HG03575 (cell line): ENCODE results near the gene FDXR.
A peak's percentile ranks its signal among the peaks of the same experiment; 100 is the strongest.
"Not testable (repeated sequence)": the region's sequence is repeated elsewhere in the genome, so short reads cannot be mapped to it uniquely, and the experiment has no call there.

ENCODE experiments used
- ATAC-seq: cut with Tn5 transposase; IDR thresholded peaks from one replicate; pipeline ENCODE4 v1.9.1; 2021; ENCODE audit not compliant: unreplicated experiment, insufficient number of reproducible peaks, low FRiP score; ENCODE audit errors: extremely low read depth

Gene FDXR

DNA sequence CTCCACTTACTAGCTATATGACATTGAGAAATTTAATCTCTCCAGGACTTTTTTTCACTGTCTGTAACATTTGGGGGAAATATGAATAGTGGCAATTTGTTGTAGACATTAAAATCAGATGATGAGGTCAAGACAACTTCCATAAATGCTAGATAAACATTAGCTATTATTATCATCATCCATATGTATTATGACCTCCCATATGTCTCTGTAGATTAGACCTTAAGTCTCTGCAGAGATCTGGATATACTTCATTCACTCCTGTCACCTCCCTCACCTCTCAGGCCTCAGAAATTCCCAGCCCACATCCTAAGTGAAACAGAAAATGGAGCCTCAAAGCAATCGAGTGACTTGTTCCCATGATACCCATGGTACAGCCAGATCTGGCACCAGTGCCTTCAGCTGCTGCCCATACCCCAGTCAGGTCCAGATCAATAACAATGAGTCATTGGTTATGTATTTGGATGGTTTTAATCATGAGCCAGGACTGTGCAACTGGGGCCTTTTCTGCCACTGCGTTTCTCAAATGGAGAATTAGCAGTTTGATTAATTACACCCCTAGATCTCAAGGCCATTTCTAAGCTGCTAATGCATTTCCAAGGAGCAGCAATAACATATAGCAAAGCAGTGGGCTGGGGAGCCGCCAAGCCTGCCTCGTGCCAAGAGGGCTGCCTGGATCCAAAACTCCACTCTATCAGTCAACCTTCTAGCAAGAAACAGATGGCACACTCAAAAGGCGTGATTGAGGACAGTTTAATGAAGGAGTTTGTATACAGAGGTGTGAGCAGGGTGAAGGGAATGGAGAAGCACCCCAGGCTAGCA lies 2.6 kb upstream of the FDXR start:
- ATAC-seq: no peak

DNA sequence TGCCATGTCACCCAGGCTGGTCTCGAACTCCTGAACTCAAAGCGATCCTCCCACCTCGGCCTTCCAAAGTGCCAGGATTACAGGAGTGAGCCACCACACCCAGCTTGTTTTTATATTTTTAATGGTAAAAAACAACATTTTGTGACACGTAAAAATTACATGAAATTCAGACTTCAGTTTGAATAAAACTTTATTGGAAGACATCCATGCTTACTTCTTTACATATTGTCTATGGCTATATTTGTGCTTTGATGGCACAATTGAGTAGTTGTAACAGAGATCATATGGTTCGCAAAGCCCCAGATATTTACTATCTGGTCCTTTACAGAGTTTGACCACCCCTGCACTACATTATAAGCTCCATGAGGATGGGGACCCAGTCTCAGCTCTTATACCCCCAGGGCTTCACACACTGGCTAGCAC lies 1.8 kb upstream of the FDXR start:
- no peak for ATAC-seq

DNA sequence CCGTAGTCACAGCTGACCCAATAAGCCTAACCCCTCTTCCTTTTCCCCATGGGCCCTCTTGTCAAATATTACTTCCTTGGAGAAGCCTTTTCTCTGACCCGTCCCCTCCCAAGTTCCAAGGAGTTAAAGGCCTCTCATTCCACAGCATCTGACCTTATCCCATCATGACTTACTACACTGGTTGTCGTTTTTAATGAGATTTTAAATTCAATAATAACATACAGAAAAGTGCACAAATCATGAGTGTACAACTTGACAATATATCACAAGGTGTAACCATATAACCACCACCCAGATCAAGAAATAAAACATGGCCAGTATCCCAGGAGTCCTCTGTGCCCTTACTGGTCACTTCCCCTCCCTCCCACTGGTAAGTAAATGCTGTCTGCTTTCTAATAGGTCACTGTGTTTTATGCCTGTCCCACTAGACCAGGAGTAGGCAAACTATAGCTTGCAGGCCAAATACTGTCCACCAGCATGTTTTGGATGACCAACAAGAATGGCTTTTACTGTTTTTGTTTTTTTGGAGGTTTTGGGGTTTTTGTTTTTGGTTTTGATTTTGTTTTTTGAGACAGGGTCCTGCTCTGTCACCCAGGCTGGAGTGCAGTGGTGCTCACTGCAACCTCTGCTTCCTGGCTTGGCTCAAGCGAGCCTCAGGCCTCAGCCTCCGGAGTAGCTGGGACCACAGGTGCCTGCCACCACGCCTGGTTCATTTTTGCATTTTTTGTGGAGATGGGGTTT lies 1.2 kb upstream of the FDXR start:
- no peak for ATAC-seq

DNA sequence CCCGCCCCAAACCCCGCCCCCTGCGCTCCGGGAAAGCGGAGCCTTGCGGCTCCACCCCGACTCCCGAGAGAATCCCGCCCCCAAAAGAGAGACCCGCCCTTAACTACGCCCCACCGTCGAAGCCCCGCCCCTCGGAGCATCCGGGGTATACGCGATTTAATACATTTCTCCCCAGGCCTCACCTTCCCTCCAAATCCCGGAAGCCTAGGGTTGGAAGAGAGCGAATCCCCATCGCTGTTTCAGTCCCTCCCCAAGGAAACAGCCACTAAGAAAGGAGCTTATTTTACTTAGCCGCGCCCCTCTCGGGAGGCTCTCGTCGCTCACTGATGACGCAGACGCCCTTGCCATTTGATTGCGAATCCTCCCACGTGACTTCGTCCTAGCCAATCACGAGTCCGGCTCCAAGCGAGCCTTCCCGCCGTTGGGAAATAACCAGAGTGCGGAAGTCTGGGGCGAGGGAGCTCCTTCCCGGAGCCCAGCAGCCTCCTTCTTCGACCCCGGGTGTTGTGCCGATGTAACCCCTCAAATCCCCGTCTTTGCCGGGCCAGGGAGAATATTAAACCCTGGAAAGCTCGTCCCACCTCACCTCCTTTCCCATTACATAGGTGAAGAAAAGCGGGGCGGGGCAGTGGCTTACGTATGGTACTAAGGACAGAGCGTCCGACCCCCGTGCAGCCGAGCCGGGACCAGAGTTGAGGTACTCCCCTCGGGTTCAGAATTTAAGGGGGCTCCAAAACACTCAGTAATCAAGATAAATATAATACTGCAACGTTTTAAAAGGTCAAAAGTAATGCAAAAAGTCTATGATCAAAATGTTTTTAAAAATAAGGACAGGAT lies 461 bp upstream of the FDXR start:
- ATAC-seq: peak; percentile 53

DNA sequence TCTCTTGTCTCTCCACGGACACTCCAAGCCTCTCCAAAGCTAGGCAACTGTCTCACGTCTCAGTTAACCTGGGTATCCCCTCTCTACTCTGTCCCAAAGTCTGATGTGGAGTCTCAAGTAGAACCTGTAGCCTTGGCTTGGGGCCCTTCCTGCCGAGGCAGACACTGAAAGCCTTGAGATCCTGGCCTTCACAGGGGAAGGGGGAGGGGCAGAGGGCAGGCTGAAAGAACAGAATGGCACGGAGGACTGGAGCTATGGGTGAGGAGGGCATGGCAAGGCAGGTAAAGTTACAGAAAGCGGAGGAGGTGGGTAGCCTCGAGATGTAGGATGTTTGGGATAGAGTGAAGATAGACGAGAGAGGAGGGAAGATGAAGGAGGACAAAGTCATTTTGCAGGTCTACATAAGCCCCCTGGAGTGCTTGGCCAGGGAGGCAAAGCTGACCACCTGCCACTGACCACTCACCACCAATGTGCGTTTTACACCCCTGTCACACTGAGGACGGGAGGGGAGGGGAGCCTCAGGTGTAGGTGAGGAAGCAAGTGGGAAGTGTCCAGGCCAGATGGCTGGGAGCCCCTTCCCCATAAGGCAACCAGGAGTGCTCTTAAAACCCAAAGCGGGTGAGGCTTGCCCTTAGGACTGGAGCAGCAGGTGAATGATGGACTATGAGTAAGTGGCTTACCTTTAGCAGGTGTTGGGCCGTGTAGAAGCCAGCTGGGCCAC lies 1.3 kb downstream of the FDXR start:
- ATAC-seq: no peak

DNA sequence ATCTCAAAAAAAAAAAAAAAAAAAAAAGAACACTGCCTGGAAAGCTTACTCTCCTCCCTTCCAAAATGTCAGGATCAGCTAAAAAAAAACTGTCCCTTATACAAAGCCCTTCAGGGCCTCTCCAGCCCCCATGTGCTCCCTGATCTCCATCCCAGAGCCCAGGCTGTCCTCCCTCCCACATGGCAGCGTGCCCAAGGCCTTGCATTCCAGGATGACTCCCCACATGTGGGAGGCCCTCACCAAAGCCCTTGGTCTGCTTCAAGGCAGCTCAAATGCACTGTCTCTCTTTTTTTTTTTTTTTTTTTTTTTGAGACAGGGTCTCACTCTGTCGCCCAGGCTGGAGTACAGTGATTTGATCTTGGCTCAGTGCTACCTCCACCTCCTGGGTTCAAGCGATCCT lies 2.3 kb downstream of the FDXR start:
- ATAC-seq: no peak

DNA sequence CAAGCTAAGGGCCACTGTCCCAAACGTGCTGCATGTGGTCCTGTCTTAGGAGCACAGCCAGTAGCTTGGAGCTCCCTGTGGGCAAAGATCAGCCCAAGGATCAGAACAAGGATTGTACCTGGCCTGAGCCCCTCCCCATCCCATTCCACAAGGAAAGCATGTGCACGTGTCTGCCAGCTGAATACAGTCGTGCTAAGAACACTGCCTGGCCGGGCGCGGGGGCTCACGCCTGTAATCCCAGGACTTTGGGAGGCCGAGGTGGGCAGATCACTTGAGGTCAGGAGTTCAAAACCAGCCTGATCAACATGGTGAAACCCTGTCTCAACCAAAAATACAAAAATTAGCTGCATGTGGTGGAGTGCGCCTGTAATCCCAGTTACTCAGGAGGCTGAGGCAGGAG lies 2.8 kb downstream of the FDXR start:
- ATAC-seq: not testable (repeated sequence)

DNA sequence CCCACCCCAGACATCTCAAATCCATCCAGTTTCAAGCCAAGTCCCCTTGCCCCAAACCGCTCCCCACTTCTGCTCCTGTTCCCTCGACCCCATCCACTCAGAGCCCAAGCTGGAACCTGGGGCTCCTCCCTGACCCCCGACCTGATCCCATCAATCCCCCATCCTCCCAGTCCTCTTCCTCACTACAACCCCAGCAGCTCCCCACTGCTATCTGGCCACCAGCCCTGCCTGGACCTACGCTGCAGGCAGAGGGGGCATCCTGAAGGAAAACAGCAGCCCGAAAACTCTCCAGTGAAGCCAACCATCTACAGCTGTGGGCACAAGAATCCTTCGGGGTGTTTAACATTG lies 3.9 kb downstream of the FDXR start:
- ATAC-seq: no peak

DNA sequence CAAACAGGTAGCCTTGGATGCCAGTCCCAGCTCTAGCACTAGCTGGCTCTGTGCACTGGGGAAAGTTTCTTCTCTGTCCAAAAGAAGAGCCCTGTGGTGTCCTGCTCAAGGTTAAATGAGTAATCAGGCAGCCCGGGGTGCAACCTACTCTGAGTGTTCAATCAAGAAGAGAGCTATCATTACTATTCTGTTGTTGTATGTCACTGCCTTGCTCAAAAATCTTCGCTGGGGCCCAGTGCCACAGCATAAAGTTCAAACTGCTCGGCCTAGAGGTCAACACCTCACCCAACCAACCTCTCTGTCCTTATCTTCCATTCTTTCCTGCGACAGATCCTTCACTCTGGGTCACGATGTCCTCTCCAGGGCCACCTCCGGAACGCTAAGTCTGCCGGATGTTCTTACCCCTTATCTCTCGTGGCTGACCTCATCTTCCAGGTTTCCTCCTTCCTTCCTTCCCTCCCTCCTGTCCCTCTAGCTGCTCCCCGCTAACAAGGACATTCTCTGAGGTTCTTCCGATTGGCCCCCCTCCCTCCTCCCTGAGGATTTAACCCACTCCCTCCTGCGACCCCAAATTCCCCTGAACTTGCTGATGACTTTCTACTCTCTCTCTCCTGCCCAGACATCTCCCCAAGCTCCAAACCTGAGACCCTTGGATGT lies 4.4 kb downstream of the FDXR start:
- ATAC-seq: no peak

DNA sequence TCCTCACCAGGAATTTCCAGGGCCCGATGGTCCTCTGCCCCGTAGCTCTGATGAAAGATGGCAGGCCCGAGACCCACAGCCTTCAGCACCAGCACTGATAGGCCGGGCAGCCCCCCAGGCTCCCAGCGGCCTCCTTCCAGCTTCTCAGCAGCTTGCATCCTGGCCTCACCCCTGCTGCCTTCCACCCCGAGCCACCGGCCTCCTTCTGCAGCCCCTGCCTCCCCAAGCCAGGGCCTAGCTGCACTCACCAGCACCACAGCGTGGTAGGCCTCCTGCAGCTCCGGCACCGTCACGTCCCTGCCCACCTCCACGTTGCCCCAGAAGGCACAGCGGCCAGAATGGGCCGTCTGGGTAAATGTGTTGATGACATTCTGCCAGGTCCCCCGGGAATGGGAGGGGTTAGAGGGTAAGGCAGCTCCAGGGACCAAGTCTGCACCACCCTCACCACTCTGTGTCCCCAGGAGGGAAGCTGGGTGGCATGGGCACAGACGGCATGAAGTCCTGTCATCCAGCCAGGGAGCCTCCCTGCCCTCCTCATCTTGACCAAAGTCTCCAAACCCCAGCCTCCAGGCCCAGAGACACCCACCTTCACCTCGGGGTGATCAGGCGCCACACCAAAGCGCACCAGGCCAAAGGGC lies 6.5 kb downstream of the FDXR start:
- ATAC-seq: no peak

DNA sequence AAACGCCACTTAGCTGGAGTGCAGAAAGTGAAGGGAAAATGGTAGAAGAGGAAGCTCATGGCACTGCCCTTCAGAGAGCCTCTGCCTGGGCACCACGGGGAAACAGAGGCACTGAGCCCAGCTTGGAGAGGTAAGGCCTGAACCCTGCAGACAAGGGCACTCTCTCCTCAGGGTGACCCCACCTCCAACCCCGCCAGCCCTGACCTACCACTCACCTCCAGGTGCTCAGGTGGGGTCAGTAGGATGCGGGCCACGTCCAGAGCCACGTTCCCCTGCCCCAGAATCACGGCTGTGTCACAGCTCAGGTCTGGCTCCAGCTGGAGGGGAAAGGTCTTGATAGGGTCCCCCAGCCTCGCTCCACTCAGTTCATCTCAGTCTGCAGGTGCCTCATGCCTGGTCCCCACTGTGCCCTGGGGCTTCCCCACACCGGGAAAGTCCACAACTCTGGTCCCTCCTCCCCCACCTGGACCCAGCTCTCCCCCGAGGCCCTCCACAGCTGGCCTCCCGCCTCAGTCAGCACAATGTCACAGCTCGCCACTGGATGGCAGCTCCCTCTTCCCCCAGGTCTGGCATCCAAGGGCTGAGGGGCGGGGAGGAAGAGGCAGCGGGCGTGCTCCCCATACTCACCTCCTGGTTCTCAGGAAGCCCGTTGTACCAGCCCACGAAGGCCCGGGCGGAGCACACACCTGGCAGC lies 7.1 kb downstream of the FDXR start:
- ATAC-seq: no peak

DNA sequence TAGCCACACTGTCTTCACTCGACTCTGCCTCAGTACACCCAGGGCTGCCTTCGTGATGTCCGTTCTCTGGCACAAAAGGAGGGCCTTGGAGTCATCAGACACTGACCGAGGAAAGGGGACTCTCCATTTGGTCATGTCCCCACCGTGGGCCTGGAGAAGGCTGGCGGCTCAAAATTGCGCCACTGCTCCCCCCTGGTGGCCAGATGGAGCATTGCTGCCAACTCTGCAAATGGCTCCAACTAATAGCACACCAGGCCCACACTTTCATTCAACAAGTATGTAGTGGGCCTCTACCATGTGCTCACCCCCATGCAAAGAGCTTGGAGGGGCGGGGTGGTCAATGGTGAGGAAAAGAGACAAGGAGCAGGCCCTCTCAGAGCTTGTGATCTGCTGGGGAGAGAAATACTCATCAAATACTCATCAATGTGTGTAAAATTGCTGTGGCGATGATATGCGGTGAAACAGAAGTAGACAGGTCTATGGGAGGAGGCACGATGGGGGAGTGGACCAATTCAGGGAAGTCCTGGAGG lies 7.9 kb downstream of the FDXR start:
- no peak for ATAC-seq

DNA sequence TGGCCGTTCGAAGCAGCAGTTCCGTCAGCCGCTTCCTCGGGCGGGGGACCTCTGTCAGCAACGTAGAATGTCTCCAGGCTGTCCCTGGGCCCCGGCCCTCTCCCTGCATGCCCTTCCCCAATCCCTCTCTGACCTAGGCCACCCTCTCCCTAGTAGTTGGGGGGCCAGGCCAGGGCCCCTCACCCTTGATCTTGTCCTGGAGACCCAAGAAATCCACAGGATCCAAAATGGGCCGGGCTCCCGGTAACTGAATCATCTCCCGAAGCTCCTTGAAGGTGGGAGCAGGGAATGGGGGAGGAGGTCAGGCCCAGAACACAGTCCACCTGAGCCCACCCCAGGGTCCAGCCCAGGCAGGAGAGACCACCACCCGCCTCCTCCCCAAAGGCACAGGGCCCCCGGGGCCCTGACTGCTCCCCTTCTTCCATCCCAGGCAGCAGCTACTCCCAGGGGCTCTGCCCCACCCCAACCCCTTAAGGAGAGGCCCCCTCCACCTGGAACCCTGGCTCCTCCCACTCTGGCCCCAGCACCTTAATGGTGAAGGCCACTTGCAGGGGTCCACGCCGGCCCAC lies 8.4 kb downstream of the FDXR start:
- no peak for ATAC-seq

DNA sequence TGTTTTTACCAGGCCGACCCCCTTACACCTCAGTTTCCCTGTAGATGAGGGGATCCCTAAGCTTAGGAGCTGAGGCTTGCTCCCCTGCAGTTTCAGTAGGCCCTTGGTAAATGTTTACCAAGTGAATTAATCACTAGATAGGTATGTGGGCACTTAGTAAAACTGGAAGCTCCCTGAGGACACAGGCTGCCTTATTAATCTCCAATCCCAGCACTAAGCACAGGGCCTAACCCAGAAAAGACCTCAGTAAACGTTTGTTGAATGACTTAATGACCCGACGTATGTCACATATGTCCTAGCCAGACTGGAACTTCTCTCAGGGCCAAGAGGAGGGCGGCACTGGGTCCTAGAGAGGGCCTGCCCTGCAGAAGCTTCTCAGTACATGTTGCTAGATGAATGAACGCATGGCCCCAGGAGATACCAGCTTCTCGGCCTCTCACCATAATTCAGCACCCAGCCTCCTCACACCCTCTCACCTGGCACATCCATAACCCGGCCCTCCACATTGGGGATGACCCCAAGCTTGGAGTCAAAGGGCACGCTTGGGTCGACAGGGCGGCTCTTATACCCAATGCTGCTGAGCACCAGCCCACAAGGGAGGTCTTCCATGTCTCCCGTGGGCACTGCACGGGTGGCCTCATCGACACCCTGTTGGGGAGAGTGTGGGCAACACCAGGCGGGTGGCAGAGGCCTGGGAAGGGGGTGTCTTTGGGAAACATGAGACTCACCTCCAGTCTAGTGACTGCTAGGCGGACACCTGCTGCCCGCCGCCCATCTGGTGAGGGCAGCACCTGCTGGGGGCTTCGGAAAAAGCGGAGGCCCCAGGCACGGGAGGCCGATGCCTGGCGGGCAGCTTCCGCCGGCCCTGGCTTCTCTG lies 9.1 kb downstream of the FDXR start:
- no peak for ATAC-seq

DNA sequence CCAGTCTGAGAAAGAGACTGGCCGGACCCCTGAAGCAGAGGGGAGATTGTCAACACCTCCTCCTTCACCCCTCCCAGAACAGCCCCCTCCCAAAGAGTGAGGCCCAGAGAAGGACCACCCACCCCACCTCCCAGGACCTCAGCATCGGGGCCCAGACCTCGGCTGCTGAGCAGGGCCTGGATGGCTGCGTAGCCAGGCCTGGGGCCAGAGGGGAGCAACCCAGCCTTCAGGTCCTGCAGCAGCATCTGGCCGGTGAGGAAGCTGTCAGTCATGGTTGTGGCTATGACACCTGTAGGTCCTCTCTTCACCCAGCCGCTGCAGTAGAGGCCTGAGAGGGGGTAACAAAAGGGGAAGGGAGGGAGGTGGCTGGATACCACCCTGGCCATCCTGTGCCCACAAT lies 9.9 kb downstream of the FDXR start:
- no peak for ATAC-seq
